HEK293 (cell line): ENCODE data around the gene IL5.

Experiments used
- CTCF ChIA-PET: fragments of 350-600 bp; formaldehyde crosslinking; extraction: SDS; loops from one replicate; lab custom pipeline; 2021; ENCODE audit warnings: antibody characterized with exemption; lab: Yijun Ruan, JAX
- POLR2A ChIA-PET: fragments of 300-600 bp; formaldehyde crosslinking; extraction: SDS; loops from one replicate; lab custom pipeline; 2020; ENCODE audit warnings: antibody characterized with exemption, inconsistent platforms; lab: Yijun Ruan, JAX
- H3K27ac ChIP-seq: fragments of 200-500 bp; sonication (Bioruptor generic); 2 replicates; pipeline ENCODE4 v1.5.1; 2014; ENCODE audit warnings: low read depth, low read length, control low read depth, inconsistent platforms; ENCODE audit errors: extremely low read depth
- H3K36me3 ChIP-seq, 2 experiments: fragments of 200-500 bp in 1 of 2; sonication (Bioruptor generic) in 1 of 2; 1 replicate in 1 of 2; 2 replicates in 1 of 2; pipeline ENCODE4 v1.5.1; 2014 to 2017; ENCODE audit warnings: inconsistent platforms in 2 of 2, low read length in 2 of 2; ENCODE audit not compliant: control insufficient read depth in 2 of 2, insufficient read depth in 1 of 2
- H3K4me1 ChIP-seq: fragments of 200-500 bp; sonication (Bioruptor generic); 2 replicates; pipeline ENCODE4 v1.5.1; 2014; ENCODE audit warnings: mild to moderate bottlenecking, low read length, inconsistent platforms; ENCODE audit not compliant: control insufficient read depth, insufficient read depth
- H3K4me3 ChIP-seq: 2 replicates; pipeline ENCODE4 v1.5.1; 2011; ENCODE audit warnings: low read depth, mild to moderate bottlenecking, control low read depth, low read length, moderate library complexity
- H3K9me3 ChIP-seq: fragments of 200-500 bp; sonication (Bioruptor generic); 2 replicates; pipeline ENCODE4 v1.5.1; 2014; ENCODE audit warnings: low read depth, low read length, inconsistent platforms; ENCODE audit not compliant: control insufficient read depth, insufficient read depth
- ATF2 ChIP-seq: fragments of 450-650 bp; formaldehyde crosslinking; IDR thresholded peaks from 2 replicates; pipeline ENCODE4 v1.5.1; 2016; ENCODE audit warnings: missing biosample characterization, missing genetic modification characterization, low read depth
- GFI1B ChIP-seq: fragments of 450-650 bp; formaldehyde crosslinking; IDR thresholded peaks from 2 replicates; pipeline ENCODE4 v1.5.1; 2016; ENCODE audit warnings: missing biosample characterization, missing genetic modification characterization
- PRDM6 ChIP-seq: fragments of 450-650 bp; formaldehyde crosslinking; IDR thresholded peaks from 2 replicates; pipeline ENCODE4 v1.5.1; 2017; ENCODE audit warnings: missing biosample characterization, missing genetic modification characterization
- SP3 ChIP-seq: fragments of 450-650 bp; formaldehyde crosslinking; IDR thresholded peaks from 2 replicates; pipeline ENCODE4 v1.5.1; 2016; ENCODE audit warnings: missing biosample characterization, missing genetic modification characterization
- SP7 ChIP-seq: fragments of 450-650 bp; formaldehyde crosslinking; IDR thresholded peaks from 2 replicates; pipeline ENCODE4 v1.5.1; 2016; ENCODE audit warnings: missing biosample characterization, missing genetic modification characterization
- ZBTB10 ChIP-seq: fragments of 450-650 bp; formaldehyde crosslinking; IDR thresholded peaks from 2 replicates; pipeline ENCODE4 v1.5.1; 2016; ENCODE audit warnings: missing biosample characterization, missing genetic modification characterization
- ZBTB21 ChIP-seq: fragments of 450-650 bp; formaldehyde crosslinking; IDR thresholded peaks from 2 replicates; pipeline ENCODE4 v1.5.1; 2017; ENCODE audit warnings: missing biosample characterization, missing genetic modification characterization
- ZBTB7A ChIP-seq: fragments of 450-650 bp; formaldehyde crosslinking; IDR thresholded peaks from 2 replicates; pipeline ENCODE4 v1.5.1; 2016; ENCODE audit warnings: low read depth, missing biosample characterization, missing genetic modification characterization
- ZNF121 ChIP-seq: fragments of 450-650 bp; formaldehyde crosslinking; IDR thresholded peaks from 2 replicates; pipeline ENCODE4 v1.5.1; 2016; ENCODE audit warnings: missing biosample characterization, missing genetic modification characterization
- ZNF146 ChIP-seq: fragments of 450-650 bp; formaldehyde crosslinking; IDR thresholded peaks from 2 replicates; pipeline ENCODE4 v1.5.1; 2016; ENCODE audit warnings: missing biosample characterization, missing genetic modification characterization
- ZNF184 ChIP-seq: fragments of 450-650 bp; IDR thresholded peaks from 2 replicates; pipeline ENCODE4 v1.5.1; 2018; ENCODE audit warnings: missing biosample characterization, mild to moderate bottlenecking, missing genetic modification characterization
- ZNF211 ChIP-seq: fragments of 450-650 bp; formaldehyde crosslinking; IDR thresholded peaks from 2 replicates; pipeline ENCODE4 v1.5.1; 2016; ENCODE audit warnings: low read depth, missing biosample characterization, missing genetic modification characterization
- ZNF514 ChIP-seq: fragments of 450-650 bp; formaldehyde crosslinking; IDR thresholded peaks from 2 replicates; pipeline ENCODE4 v1.5.1; 2016; ENCODE audit warnings: missing biosample characterization, missing genetic modification characterization
- ZNF548 ChIP-seq: fragments of 450-650 bp; formaldehyde crosslinking; IDR thresholded peaks from 2 replicates; pipeline ENCODE4 v1.5.1; 2016; ENCODE audit warnings: missing biosample characterization, missing genetic modification characterization
- ZNF571 ChIP-seq: fragments of 450-650 bp; formaldehyde crosslinking; IDR thresholded peaks from 2 replicates; pipeline ENCODE4 v1.5.0; 2017; ENCODE audit warnings: missing biosample characterization, missing genetic modification characterization
- ZNF629 ChIP-seq: fragments of 450-650 bp; formaldehyde crosslinking; IDR thresholded peaks from 2 replicates; pipeline ENCODE4 v1.5.1; 2017; ENCODE audit warnings: missing biosample characterization, missing genetic modification characterization
- ZNF76 ChIP-seq: fragments of 450-650 bp; formaldehyde crosslinking; IDR thresholded peaks from 2 replicates; pipeline ENCODE4; 2016; ENCODE audit warnings: low read depth, missing biosample characterization, missing genetic modification characterization, borderline replicate concordance
- ZNF777 ChIP-seq: fragments of 450-650 bp; formaldehyde crosslinking; IDR thresholded peaks from 2 replicates; pipeline ENCODE4 v1.5.1; 2017; ENCODE audit warnings: missing biosample characterization, missing genetic modification characterization, borderline replicate concordance
- ZSCAN5A ChIP-seq: fragments of 450-650 bp; formaldehyde crosslinking; IDR thresholded peaks from 2 replicates; pipeline ENCODE4 v1.5.1; 2016; ENCODE audit warnings: missing biosample characterization, missing genetic modification characterization
- ZXDB ChIP-seq: fragments of 450-650 bp; formaldehyde crosslinking; IDR thresholded peaks from 2 replicates; pipeline ENCODE4 v1.5.1; 2016; ENCODE audit warnings: missing biosample characterization, missing genetic modification characterization

IL5 gene

GRCh38 chr5:132561601-132562000, 18.3 kb upstream of the IL5 start:
- no peak for TF ChIP-seq ZBTB7A (tag by site-specific recombination)
- 0 out of 2 replicates have a peak, but pooled peaks have one; percentile 23 for TF ChIP-seq ZXDB (tag by site-specific recombination)
- TF ChIP-seq ZNF184 (tag by site-specific recombination): 0 out of 2 replicates have a peak, but pooled peaks have one; percentile 25
- TF ChIP-seq ZBTB21 (tag by site-specific recombination): peak; percentile 54; the same call in 1 of the 2 replicates
- peak; percentile 85 for TF ChIP-seq ATF2 (tag by site-specific recombination)
- TF ChIP-seq ZNF629: peak; percentile 54; the same call in 1 of the 2 replicates
- no peak for TF ChIP-seq SP3 (tag by site-specific recombination)
- TF ChIP-seq, all 188 proteins: peak for 5
- Histone ChIP-seq H3K9me3 (no peaks in the 10 kb centered on the region), H3K27ac (no peak overlapping the region), H3K36me3 (peaks cover 32 to 69% of the 10 kb centered on the region in 2 experiments), H3K4me1 (peaks cover 2% of the 10 kb centered on the region; the same call in 1 of the 2 replicates), H3K4me3 (no peak overlapping the region)
- ChIA-PET POLR2A (no interaction called here), CTCF (interaction anchor here (0.7 to 1.0 kb wide), 2 partner anchors 35 to 226 kb away, joined by 4 to 7 read pairs; no protein-coding TSS in a partner anchor)

- ChIA-PET CTCF (interaction anchor here (0.7 kb wide), 1 partner anchor 79 kb away, joined by 4 read pairs; no protein-coding TSS in a partner anchor), POLR2A (interaction anchor here (0.5 kb wide), 1 partner anchor 63 kb away, joined by 4 read pairs; no protein-coding TSS in a partner anchor)
- TF ChIP-seq ZNF211 (tag by site-specific recombination) (no peak), ZSCAN5A (tag by site-specific recombination) (no peak), SP7 (tag by site-specific recombination) (no peak), ZNF571 (tag by site-specific recombination) (no peak), ZNF121 (tag by site-specific recombination) (peak; percentile 50; the same call in 1 of the 2 replicates), ZNF777 (no peak), ZNF514 (tag by site-specific recombination) (no peak), ATF2 (tag by site-specific recombination) (peak; percentile 3; the same call in 1 of the 2 replicates), PRDM6 (tag by site-specific recombination) (peak; percentile 59), GFI1B (tag by site-specific recombination) (no peak), ZBTB10 (no peak), ZNF146 (tag by site-specific recombination) (no peak), ZNF76 (tag by site-specific recombination) (no peak), ZNF548 (tag by site-specific recombination) (no peak)
- no peaks in the 10 kb centered on the region for H3K9me3 ChIP-seq
- peaks cover 2% of the 10 kb centered on the region; the same call in 1 of the 2 replicates for H3K4me1 ChIP-seq
- H3K4me3 ChIP-seq: no peak overlapping the region
- H3K36me3 ChIP-seq: peaks cover 32 to 50% of the 10 kb centered on the region in 2 experiments
- H3K27ac ChIP-seq: no peak overlapping the region
Measured at GRCh38 chr5:132559383-132560060, 16.2 kb upstream of the IL5 start.
